Erythroblast (primary cell): ENCODE results near the gene ARHGAP26.

Source experiments
- GATA1 ChIP-seq: IDR thresholded peaks from 2 replicates; pipeline ENCODE4 v1.6.1; 2011; ENCODE audit warnings: low read depth, mild to moderate bottlenecking, control low read depth, low read length, moderate library complexity
- POLR2A ChIP-seq: IDR thresholded peaks from 2 replicates; pipeline ENCODE4 v1.6.1; 2011; ENCODE audit warnings: mild to moderate bottlenecking, low read length

GRCh38 chr5:143168921-143169810 lies 399.0 kb downstream of the ARHGAP26 start:
- TF ChIP-seq POLR2A (no peak), GATA1 (no peak)
